ENCODE measurements around the gene BBS1.

- TF ChIP-seq CTCF (IDR thresholded peaks at IDR 0.05; ENCODE audit: insufficient read depth, low read depth, low read length), result no peak
- TF ChIP-seq EZH2 (IDR thresholded peaks at IDR 0.05; ENCODE audit: insufficient read depth, low read length), result no peak
Observed at GRCh38 chr11:66561975-66562248, 51.5 kb downstream of the BBS1 start.

All from astrocyte (in vitro differentiated cells and primary cell).